Type B pancreatic cell (in vitro differentiated cells): ENCODE measurements around the gene GPI. TPM values are rescaled to one million over a fixed set of nuclear protein-coding genes. Genes with fewer than 3 reads are reported as not detected.

Experiments used
- DNase-seq: peaks from one replicate; pipeline ENCODE4 v3.0.0; 2021; ENCODE audit warnings: mixed read lengths; ENCODE audit not compliant: unreplicated experiment; ENCODE audit errors: extremely low spot score
- H3K27ac Mint-ChIP-seq: 2 replicates; pipeline ENCODE4 v1.8.0; 2021; ENCODE audit warnings: mild to moderate bottlenecking, mixed read lengths
- H3K27me3 Mint-ChIP-seq: 2 replicates; pipeline ENCODE4 v1.8.0; 2021; ENCODE audit warnings: mixed read lengths
- H3K36me3 Mint-ChIP-seq: 2 replicates; pipeline ENCODE4 v1.8.0; 2021; ENCODE audit warnings: mixed read lengths
- H3K4me1 Mint-ChIP-seq: one replicate; pipeline ENCODE4 v1.8.0; 2021; ENCODE audit warnings: mixed read lengths; ENCODE audit not compliant: unreplicated experiment
- H3K4me3 Mint-ChIP-seq: 2 replicates; pipeline ENCODE4 v1.8.0; 2021; ENCODE audit warnings: mild to moderate bottlenecking, mixed read lengths
- H3K9me3 Mint-ChIP-seq: 2 replicates; pipeline ENCODE4 v1.8.0; 2021; ENCODE audit warnings: mixed read lengths
- total RNA-seq: library from RNA; stranded (reverse); gene quantifications from 2 replicates; pipeline ENCODE4 v1.2.1, GENCODE V29; 2021; ENCODE audit warnings: low replicate concordance
- TF ChIP-seq, protein P1 (sequence below): fragments of 200-600 bp; sonication (generic); conservative IDR thresholded peaks from 2 replicates; pipeline ENCODE4 v1.5.0; 2021; ENCODE audit warnings: antibody characterized with exemption, mild to moderate bottlenecking

Gene GPI
- total RNA-seq, 1 donor from 2014 or later, result 241 TPM

DNA sequence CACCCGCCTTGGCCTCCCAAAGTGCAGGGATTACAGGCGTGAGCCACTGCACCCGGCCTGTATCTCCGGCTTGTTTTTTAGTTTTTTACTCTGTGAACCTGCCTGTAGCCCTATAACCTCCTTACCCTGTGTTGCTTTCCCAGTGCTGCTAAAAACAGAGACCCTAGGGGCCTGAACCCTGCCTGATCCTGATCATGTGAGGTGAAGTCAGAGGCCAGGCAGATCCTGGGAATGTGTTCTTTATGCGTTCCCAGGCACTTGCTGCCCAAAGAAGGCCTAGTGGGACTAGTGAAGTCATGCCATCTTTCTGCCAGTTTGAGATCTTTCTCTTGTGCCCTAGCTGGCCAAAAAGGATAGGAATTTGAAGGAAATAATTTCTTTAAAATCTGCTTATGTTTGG lies 67.8 kb downstream of the GPI start:
- DNase-seq, result no peak
- Mint-ChIP-seq H3K36me3 (peaks cover 18% of the 10 kb centered on the region), H3K4me3 (no peak overlapping the region), H3K9me3 (no peaks in the 10 kb centered on the region), H3K4me1 (peaks cover 13% of the 10 kb centered on the region), H3K27me3 (no peaks in the 10 kb centered on the region), H3K27ac (no peak overlapping the region)
- TF ChIP-seq, protein P1, sequence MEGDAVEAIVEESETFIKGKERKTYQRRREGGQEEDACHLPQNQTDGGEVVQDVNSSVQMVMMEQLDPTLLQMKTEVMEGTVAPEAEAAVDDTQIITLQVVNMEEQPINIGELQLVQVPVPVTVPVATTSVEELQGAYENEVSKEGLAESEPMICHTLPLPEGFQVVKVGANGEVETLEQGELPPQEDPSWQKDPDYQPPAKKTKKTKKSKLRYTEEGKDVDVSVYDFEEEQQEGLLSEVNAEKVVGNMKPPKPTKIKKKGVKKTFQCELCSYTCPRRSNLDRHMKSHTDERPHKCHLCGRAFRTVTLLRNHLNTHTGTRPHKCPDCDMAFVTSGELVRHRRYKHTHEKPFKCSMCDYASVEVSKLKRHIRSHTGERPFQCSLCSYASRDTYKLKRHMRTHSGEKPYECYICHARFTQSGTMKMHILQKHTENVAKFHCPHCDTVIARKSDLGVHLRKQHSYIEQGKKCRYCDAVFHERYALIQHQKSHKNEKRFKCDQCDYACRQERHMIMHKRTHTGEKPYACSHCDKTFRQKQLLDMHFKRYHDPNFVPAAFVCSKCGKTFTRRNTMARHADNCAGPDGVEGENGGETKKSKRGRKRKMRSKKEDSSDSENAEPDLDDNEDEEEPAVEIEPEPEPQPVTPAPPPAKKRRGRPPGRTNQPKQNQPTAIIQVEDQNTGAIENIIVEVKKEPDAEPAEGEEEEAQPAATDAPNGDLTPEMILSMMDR, result no peak

DNA sequence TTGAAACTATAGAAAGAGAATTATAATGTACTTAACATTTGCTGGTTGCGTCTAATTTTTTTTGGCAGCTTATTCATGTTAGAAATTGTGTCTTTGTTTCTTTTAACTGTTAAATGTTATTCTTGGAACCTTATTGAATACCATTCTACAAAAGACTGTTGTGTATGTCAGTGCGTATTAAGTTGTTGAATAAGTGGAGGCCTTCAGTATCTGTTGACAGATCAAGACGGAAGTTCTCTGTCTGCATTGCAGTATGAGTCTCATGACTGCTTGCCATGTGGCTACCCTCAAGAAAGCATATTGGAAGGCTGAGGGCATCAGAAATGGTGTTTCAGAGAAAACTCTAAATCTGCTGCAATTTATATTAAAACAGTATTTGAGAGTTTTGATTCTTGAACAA lies 71.7 kb downstream of the GPI start:
- no peak for DNase-seq
- peaks cover 34% of the 10 kb centered on the region for H3K36me3 Mint-ChIP-seq
- no peak overlapping the region for H3K4me3 Mint-ChIP-seq
- H3K27me3 Mint-ChIP-seq, result no peaks in the 10 kb centered on the region
- no peak overlapping the region for H3K27ac Mint-ChIP-seq
- no peaks in the 10 kb centered on the region for H3K4me1 Mint-ChIP-seq
- TF ChIP-seq, protein P1, result no peak
- H3K9me3 Mint-ChIP-seq, result no peaks in the 10 kb centered on the region

DNA sequence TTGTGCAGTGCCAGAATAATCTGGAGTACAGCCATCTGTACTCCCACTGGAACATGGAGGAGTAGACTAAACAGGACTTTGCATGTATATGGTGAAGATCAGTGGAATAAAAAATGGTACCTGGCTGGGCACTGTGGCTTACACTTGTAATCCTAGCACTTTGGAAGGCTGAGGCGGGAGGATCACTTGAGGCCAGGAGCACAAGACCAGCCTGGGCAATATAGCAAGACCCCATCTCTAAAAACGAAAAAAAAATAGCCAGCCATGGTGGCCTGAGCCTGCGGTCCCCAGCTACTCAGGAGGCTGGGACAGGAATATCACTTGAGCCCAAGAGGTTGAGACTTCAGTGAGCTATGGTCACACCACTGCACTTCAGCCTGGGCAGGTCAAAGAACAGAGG lies 83.2 kb downstream of the GPI start:
- no peaks in the 10 kb centered on the region for H3K9me3 Mint-ChIP-seq
- H3K27me3 Mint-ChIP-seq, result no peaks in the 10 kb centered on the region
- no peaks in the 10 kb centered on the region for H3K4me1 Mint-ChIP-seq
- H3K27ac Mint-ChIP-seq, result no peak overlapping the region
- no peak for DNase-seq
- no peak overlapping the region for H3K4me3 Mint-ChIP-seq
- peaks cover 51% of the 10 kb centered on the region for H3K36me3 Mint-ChIP-seq
- TF ChIP-seq, protein P1, result no peak

Other genes starting within 250 kb of the GPI start
- gene LSM14A, start 192.7 kb upstream of the GPI start, total RNA-seq, result 112 and 123 TPM in 2 replicates
- gene GARRE1, start 110.6 kb upstream of the GPI start, total RNA-seq, result 22.5 and 22.8 TPM in 2 replicates
- gene PDCD2L, start 39.2 kb downstream of the GPI start, total RNA-seq, result 10.1 and 13.3 TPM in 2 replicates
- 88.5 and 109 TPM in 2 replicates for gene UBA2, start 63.2 kb downstream of the GPI start, total RNA-seq
- gene WTIP, start 116.6 kb downstream of the GPI start, total RNA-seq, result 23.9 and 29.3 TPM in 2 replicates